ENCODE measurements around the gene BRD9.

DNA sequence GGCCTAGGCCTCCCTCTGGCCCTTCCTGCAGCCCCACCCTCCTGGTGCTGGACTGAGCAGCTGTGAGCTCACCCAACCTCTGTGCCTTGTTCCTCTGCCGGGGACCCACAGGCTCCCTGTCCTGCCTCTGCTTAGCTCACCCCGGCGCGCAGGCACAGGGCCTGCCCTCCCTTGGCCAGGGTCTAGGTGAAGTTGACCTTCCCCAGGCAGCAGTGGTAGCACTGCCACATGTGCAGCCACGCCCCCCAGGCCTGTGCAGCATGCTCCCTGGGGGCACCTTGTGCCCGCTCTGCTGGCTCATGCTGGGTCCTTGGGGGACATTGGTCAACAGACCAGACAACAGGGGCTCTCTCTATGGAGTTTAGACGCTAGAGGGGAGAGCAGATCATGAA lies 18.2 kb upstream of the BRD9 start:
- no peak for TF ChIP-seq POLR2AphosphoS5 (IDR thresholded peaks at IDR 0.05; ENCODE audit: low read depth)
- TF ChIP-seq, protein P1, sequence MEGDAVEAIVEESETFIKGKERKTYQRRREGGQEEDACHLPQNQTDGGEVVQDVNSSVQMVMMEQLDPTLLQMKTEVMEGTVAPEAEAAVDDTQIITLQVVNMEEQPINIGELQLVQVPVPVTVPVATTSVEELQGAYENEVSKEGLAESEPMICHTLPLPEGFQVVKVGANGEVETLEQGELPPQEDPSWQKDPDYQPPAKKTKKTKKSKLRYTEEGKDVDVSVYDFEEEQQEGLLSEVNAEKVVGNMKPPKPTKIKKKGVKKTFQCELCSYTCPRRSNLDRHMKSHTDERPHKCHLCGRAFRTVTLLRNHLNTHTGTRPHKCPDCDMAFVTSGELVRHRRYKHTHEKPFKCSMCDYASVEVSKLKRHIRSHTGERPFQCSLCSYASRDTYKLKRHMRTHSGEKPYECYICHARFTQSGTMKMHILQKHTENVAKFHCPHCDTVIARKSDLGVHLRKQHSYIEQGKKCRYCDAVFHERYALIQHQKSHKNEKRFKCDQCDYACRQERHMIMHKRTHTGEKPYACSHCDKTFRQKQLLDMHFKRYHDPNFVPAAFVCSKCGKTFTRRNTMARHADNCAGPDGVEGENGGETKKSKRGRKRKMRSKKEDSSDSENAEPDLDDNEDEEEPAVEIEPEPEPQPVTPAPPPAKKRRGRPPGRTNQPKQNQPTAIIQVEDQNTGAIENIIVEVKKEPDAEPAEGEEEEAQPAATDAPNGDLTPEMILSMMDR (IDR thresholded peaks at IDR 0.05; ENCODE audit: insufficient read depth, low read length), result no peak
- TF ChIP-seq, protein P2, sequence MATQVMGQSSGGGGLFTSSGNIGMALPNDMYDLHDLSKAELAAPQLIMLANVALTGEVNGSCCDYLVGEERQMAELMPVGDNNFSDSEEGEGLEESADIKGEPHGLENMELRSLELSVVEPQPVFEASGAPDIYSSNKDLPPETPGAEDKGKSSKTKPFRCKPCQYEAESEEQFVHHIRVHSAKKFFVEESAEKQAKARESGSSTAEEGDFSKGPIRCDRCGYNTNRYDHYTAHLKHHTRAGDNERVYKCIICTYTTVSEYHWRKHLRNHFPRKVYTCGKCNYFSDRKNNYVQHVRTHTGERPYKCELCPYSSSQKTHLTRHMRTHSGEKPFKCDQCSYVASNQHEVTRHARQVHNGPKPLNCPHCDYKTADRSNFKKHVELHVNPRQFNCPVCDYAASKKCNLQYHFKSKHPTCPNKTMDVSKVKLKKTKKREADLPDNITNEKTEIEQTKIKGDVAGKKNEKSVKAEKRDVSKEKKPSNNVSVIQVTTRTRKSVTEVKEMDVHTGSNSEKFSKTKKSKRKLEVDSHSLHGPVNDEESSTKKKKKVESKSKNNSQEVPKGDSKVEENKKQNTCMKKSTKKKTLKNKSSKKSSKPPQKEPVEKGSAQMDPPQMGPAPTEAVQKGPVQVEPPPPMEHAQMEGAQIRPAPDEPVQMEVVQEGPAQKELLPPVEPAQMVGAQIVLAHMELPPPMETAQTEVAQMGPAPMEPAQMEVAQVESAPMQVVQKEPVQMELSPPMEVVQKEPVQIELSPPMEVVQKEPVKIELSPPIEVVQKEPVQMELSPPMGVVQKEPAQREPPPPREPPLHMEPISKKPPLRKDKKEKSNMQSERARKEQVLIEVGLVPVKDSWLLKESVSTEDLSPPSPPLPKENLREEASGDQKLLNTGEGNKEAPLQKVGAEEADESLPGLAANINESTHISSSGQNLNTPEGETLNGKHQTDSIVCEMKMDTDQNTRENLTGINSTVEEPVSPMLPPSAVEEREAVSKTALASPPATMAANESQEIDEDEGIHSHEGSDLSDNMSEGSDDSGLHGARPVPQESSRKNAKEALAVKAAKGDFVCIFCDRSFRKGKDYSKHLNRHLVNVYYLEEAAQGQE (IDR thresholded peaks at IDR 0.05; ENCODE audit: insufficient replicate concordance, low read depth), result no peak

Data from HL-60 (cell line).